Measurements from ENCODE around the gene IFIT1B.
A peak's percentile ranks its signal among the peaks of the same experiment; 100 is the strongest.
"Not testable (repeated sequence)": the region's sequence is repeated elsewhere in the genome, so short reads cannot be mapped to it uniquely, and the experiment has no call there.

IFIT1B gene

DNA sequence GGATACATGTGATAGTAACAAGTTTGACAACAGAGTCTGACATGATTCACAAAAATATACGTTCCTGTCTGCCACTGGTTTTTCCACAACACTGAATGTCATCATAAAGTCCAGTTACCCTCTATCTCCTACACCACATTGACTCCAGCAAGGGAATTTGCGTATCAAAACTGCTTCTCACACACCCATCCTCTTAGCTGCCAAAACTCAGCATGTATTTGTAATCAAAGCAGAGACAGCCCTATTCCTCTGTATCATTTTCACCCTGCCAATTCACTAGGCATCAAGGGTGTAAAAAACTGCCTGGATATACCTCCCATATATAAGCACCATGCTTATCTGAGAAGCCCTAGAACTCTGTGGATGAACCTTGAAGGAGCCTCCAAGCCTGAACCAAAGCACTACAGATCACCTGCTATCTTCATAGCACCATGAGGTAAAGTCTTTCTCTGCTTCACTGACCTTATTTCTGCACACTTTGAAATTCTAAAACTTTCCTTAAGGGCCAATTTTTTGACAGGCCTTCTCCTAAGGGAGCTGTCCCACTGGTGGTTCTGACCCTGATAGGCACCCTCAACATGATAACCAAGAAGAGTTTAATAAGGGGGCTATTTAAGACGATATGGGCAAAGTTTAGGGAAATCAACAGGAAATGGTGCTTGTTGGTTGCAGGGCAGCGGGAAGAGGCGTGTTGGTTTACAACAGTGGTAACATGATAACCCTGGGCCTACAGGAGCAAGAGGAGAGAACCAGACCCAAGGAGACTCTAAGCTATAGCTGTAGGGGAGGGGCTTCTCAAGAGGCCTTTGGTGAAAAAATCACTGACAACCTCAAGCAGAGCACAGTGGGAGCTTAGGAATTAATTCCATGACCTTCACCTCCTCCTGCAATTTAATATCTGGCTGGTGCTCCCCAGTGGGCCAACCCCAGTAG lies at the start of gene IFIT1B:
TSS of gene IFIT1B (plus strand) at position 352 of the 933 bp plus-strand sequence. CDS start at position 432, 80 bp downstream.
- peak; percentile 41 for DNase-seq (ENCODE audit: low spot score)

- DNase-seq (ENCODE audit: low spot score): no peak
These were observed 48.7 kb upstream of the IFIT1B start for GRCh38 chr10:89329151-89329550.

GRCh38 chr10:89330014-89330413 lies 47.8 kb upstream of the IFIT1B start:
- DNase-seq (ENCODE audit: low spot score): not testable (repeated sequence)

- DNase-seq (ENCODE audit: low spot score): no peak
These were observed 47.2 kb upstream of the IFIT1B start for GRCh38 chr10:89330537-89331212.

DNA sequence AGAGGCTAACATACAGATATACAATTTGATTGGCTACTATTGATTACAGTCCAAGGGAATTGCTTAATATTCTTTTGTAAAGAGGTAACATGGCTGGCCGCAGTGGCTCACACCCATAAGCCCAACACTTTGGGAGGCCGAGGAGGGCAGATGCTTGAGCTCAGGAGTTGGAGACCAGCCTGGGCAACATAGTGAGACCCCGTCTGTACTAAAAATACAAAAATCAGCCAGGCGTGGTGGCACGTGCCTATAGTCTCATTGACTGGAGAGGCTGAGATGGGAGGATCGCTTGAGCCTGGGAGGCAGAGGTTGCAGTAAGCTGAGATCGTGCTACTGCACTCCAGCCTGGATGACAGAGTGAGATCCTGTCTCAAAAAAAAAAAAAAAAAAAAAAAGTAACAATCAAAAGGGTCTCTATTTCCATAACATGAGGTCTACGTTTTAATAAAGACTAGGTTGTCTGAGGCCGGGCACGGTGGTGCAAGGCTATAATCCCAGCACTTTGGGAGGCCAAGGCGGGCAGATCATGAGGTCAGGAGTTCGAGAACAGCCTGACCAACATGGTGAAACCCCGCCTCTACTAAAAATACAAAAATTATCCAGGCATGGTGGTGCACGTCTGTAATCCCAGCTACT lies 46.3 kb upstream of the IFIT1B start:
- not testable (repeated sequence) for DNase-seq (ENCODE audit: low spot score)

- DNase-seq (ENCODE audit: low spot score): no peak
These were observed 45.7 kb upstream of the IFIT1B start for GRCh38 chr10:89332123-89332633.

DNA sequence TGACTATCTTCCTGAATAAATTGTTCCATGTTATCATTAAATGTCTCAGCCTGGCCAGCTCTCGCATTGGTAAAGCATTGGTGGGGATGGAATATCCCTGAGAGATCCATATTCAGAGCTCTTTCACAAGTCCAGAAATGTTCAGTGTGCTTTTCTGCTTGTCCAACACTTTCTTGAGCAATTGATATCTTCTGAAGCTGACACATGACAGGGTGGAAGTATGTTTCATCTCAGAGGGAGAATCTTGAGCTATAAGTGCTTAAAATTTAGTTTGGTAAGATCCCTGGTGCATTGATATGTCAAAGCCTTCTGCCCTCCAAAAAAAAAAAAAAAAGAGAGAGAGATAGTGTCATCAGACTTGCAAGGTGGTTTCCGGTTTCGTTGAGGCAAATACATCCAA lies 42.6 kb upstream of the IFIT1B start:
- no peak for DNase-seq (ENCODE audit: low spot score)

- DNase-seq (ENCODE audit: low spot score): no peak
These were observed 41.6 kb upstream of the IFIT1B start for GRCh38 chr10:89336241-89336640.

DNA sequence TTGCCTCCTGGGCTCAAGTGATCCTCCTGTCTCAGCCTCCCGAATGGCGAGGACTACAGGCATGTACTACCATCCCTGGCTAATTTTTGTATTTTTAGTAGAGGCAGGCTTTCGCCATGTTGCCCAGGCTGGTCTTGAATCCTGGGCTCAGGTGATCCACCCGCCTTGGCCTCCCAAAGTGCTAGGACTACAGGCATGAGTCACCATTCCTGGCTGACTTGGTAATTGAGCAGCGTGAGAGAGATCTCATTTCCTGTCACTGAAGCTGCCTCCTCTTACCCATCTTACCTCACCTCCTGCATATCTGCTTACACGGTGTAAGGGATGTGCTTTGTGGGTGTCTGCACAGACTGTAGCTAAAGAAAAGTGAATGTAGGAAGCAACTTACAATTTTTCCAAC lies 40.4 kb upstream of the IFIT1B start:
- no peak for DNase-seq (ENCODE audit: low spot score)

DNA sequence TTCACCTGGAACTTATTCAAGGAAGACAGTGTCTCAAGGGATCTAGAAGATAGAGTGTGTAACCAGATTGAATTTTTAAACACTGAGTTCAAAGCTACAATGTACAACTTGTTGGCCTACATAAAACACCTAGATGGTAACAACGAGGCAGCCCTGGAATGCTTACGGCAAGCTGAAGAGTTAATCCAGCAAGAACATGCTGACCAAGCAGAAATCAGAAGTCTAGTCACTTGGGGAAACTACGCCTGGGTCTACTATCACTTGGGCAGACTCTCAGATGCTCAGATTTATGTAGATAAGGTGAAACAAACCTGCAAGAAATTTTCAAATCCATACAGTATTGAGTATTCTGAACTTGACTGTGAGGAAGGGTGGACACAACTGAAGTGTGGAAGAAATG lies 39.1 kb upstream of the IFIT1B start:
- no peak for DNase-seq (ENCODE audit: low spot score)

DNA sequence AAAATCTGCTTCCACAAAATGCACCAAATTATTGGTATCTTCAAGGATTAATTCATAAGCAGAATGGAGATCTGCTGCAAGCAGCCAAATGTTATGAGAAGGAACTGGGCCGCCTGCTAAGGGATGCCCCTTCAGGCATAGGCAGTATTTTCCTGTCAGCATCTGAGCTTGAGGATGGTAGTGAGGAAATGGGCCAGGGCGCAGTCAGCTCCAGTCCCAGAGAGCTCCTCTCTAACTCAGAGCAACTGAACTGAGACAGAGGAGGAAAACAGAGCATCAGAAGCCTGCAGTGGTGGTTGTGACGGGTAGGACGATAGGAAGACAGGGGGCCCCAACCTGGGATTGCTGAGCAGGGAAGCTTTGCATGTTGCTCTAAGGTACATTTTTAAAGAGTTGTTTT lies 38.0 kb upstream of the IFIT1B start:
- DNase-seq (ENCODE audit: low spot score): no peak

- no peak for DNase-seq (ENCODE audit: low spot score)
These were observed 36.2 kb upstream of the IFIT1B start for GRCh38 chr10:89341649-89342048.

DNA sequence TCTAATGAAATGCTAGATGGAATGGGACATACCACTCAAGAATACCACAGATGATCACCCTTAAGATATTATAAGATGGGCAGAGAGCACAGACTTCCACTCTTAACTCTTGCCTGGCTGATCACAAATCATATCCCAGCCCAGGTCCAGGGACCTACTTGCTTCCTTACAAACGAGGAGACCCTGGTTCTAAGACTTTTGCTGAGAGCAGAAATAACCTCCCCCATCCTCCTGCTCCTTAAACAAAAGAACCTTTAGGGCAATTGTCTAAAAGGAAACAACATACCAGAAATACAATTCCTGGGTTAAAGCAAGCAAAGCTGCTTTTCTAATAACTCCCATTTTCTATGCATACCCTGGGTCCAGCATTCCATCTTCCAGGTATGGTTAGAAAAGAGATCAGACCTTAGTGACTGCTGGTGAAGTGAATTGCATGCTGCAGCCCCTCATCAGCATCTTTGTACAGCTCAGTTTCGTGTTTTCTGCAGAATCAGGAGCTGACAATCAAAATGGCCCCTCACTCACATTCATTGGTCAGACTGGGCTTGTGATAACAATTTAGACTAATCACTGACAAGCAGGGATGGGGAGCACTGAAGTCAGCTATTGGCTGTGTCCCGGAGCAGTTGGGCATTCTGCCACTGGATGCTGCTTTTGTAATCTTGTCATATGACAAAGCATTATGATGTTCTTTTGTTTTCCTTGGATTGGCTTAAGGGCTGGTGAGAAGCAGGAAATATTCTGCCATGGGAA lies 35.5 kb upstream of the IFIT1B start:
- no peak for DNase-seq (ENCODE audit: low spot score)

GRCh38 chr10:89343089-89343767 lies 34.6 kb upstream of the IFIT1B start:
- DNase-seq (ENCODE audit: low spot score): no peak

DNA sequence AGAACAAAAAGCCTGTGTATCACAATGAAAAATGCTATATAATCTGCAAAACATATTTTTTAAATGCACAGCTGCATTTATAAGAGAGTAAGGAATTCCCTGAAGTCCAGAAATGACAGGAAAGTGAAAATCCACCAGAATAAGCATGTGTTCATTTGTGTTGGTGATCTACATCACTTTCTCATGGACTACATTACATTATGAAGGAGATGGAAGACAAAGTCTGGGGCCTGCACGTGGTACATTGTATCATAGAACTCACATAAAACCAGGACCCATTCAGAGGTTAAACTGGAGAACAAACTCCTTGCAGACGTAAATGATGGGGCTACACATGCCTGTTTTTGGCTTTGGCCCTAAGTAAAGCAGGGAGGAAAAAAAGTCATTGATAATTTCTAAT lies 33.7 kb upstream of the IFIT1B start:
- no peak for DNase-seq (ENCODE audit: low spot score)

DNA sequence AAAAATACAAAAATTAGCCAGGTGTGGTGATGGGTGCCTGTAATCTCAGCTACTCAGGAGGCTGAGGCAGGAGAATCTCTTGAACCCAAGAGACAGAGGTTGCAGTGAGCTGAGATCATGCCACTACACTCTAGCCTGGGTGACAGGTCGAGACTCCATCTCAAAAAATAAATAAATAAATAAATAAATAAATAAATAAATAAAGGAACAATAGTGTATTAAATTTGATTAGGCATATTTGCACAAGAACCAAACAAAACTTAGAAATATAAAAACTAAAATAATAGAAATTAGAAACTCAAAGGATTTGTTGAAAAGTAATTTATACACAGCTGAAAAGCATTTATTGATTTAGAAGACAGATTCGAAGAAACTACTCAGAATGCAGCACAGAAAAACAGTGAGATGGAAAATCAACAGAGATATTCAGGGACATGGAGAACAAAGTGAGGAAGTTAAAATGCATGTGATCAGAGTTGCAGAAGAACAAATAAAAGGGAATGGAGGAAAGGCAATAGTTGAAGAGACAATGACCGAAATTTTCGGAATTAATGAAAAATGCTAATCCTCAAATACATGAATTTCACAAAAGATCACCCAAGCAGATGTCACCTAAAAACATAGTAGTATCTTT lies 32.4 kb upstream of the IFIT1B start:
- no peak for DNase-seq (ENCODE audit: low spot score)

- peak; percentile 35 for DNase-seq (ENCODE audit: low spot score)
These were observed 31.2 kb upstream of the IFIT1B start for GRCh38 chr10:89346405-89347254.

GRCh38 chr10:89347701-89348457 lies 30.0 kb upstream of the IFIT1B start:
- no peak for DNase-seq (ENCODE audit: low spot score)

GRCh38 chr10:89348481-89348880 lies 29.4 kb upstream of the IFIT1B start:
- no peak for DNase-seq (ENCODE audit: low spot score)

Measured in iPS-NIHi11 (cell line).